HG03457 (cell line): ENCODE measurements around the gene EFCAB8.

Experiments
- ATAC-seq: cut with Tn5 transposase; IDR thresholded peaks from one replicate; pipeline ENCODE4 v1.9.1; 2021; ENCODE audit warnings: moderate number of reproducible peaks; ENCODE audit not compliant: unreplicated experiment

Gene EFCAB8

GRCh38 chr20:32982617-32983458 lies 124.1 kb downstream of the EFCAB8 start:
- ATAC-seq, result no peak

- ATAC-seq, result no peak
Measured at GRCh38 chr20:32983459-32984112, 124.9 kb downstream of the EFCAB8 start.

- ATAC-seq, result no peak
Measured at GRCh38 chr20:32984196-32984595, 125.5 kb downstream of the EFCAB8 start.

GRCh38 chr20:32984631-32985354 lies 126.1 kb downstream of the EFCAB8 start:
- no peak for ATAC-seq

GRCh38 chr20:32985596-32985995 lies 126.9 kb downstream of the EFCAB8 start:
- ATAC-seq, result no peak

- ATAC-seq, result no peak
Measured at GRCh38 chr20:32986331-32986966, 127.7 kb downstream of the EFCAB8 start.

GRCh38 chr20:32987044-32987825 lies 128.5 kb downstream of the EFCAB8 start:
- no peak for ATAC-seq

- no peak for ATAC-seq
Measured at GRCh38 chr20:32988008-32988407, 129.3 kb downstream of the EFCAB8 start.

- ATAC-seq, result no peak
Measured at GRCh38 chr20:32989507-32990283, 131.0 kb downstream of the EFCAB8 start.

GRCh38 chr20:32990426-32990825 lies 131.7 kb downstream of the EFCAB8 start:
- no peak for ATAC-seq

- ATAC-seq, result no peak
Measured at GRCh38 chr20:32991383-32991782, 132.7 kb downstream of the EFCAB8 start.

- ATAC-seq, result no peak
Measured at GRCh38 chr20:32991792-32992641, 133.3 kb downstream of the EFCAB8 start.

GRCh38 chr20:32993496-32994050 lies 134.8 kb downstream of the EFCAB8 start:
- no peak for ATAC-seq

- ATAC-seq, result no peak
Measured at GRCh38 chr20:32995802-32996201, 137.1 kb downstream of the EFCAB8 start.

GRCh38 chr20:32997431-32997830 lies 138.7 kb downstream of the EFCAB8 start:
- no peak for ATAC-seq

GRCh38 chr20:32999603-33000250 lies 141.0 kb downstream of the EFCAB8 start:
- ATAC-seq, result no peak

GRCh38 chr20:33000802-33001466 lies 142.2 kb downstream of the EFCAB8 start:
- ATAC-seq, result no peak
